ENCODE results near the gene CHIC2.
"Not testable (repeated sequence)": the region's sequence is repeated elsewhere in the genome, so short reads cannot be mapped to it uniquely, and the experiment has no call there.

The CHIC2 gene

GRCh38 chr4:54050214-54050904 lies 14.0 kb downstream of the CHIC2 start:
- DNase-seq (ENCODE audit: low read depth): no peak
- in situ Hi-C loops (cut with HindIII; ENCODE audit: low sequenced_read_pairs): no loop called here
- no peak for TF ChIP-seq CTCF (IDR thresholded peaks at IDR 0.05; ENCODE audit: low read depth, low read length, missing control alignments)
- H3K4me3 ChIP-seq (ENCODE audit: low read depth, low read length): no peak overlapping the region

GRCh38 chr4:54043630-54044029 lies 20.8 kb downstream of the CHIC2 start:
- not testable (repeated sequence) for H3K4me3 ChIP-seq (ENCODE audit: low read depth, low read length)

GRCh38 chr4:54041933-54042332 lies 22.5 kb downstream of the CHIC2 start:
- in situ Hi-C loops (cut with HindIII; ENCODE audit: low sequenced_read_pairs): no loop called here
- DNase-seq (ENCODE audit: low read depth): no peak
- TF ChIP-seq CTCF (IDR thresholded peaks at IDR 0.05; ENCODE audit: low read depth, low read length, missing control alignments): no peak
- H3K4me3 ChIP-seq (ENCODE audit: low read depth, low read length): no peak overlapping the region

More at GRCh38 chr4:54043630-54044029, 20.8 kb downstream of the CHIC2 start:
- in situ Hi-C loops (cut with HindIII; ENCODE audit: low sequenced_read_pairs); DNase-seq (ENCODE audit: low read depth): not testable (repeated sequence)

- TF ChIP-seq CTCF (IDR thresholded peaks at IDR 0.05; ENCODE audit: low read depth, low read length, missing control alignments): no peak
- H3K4me3 ChIP-seq (ENCODE audit: low read depth, low read length): no peak overlapping the region
- in situ Hi-C loops (cut with HindIII; ENCODE audit: low sequenced_read_pairs): no loop called here
- no peak for DNase-seq (ENCODE audit: low read depth)
Measured at GRCh38 chr4:54041100-54041499, 23.3 kb downstream of the CHIC2 start.

GRCh38 chr4:54038056-54038455 lies 26.3 kb downstream of the CHIC2 start:
- DNase-seq (ENCODE audit: low read depth): no peak
- no peak overlapping the region for H3K4me3 ChIP-seq (ENCODE audit: low read depth, low read length)
- in situ Hi-C loops (cut with HindIII; ENCODE audit: low sequenced_read_pairs): no loop called here
- no peak for TF ChIP-seq CTCF (IDR thresholded peaks at IDR 0.05; ENCODE audit: low read depth, low read length, missing control alignments)

- in situ Hi-C loops (cut with HindIII; ENCODE audit: low sequenced_read_pairs): no loop called here
- H3K4me3 ChIP-seq (ENCODE audit: low read depth, low read length): no peak overlapping the region
- no peak for TF ChIP-seq CTCF (IDR thresholded peaks at IDR 0.05; ENCODE audit: low read depth, low read length, missing control alignments)
- no peak for DNase-seq (ENCODE audit: low read depth)
Measured at GRCh38 chr4:54036184-54036583, 28.2 kb downstream of the CHIC2 start.

GRCh38 chr4:54032558-54033135 lies 31.8 kb downstream of the CHIC2 start:
- in situ Hi-C loops (cut with HindIII; ENCODE audit: low sequenced_read_pairs): no loop called here
- TF ChIP-seq CTCF (IDR thresholded peaks at IDR 0.05; ENCODE audit: low read depth, low read length, missing control alignments): no peak
- no peak for DNase-seq (ENCODE audit: low read depth)
- no peak overlapping the region for H3K4me3 ChIP-seq (ENCODE audit: low read depth, low read length)

Data from astrocyte of the cerebellum (primary cell).